ENCODE data around the gene CCDC88B. TPM values are rescaled to one million over a fixed set of nuclear protein-coding genes. Genes with fewer than 3 reads are reported as not detected.
A peak's percentile ranks its signal among the peaks of the same experiment; 100 is the strongest.

The CCDC88B gene
- total and polyA plus RNA-seq, 4 donors, result 13.6 to 56.8 (median 43.4) TPM

DNA sequence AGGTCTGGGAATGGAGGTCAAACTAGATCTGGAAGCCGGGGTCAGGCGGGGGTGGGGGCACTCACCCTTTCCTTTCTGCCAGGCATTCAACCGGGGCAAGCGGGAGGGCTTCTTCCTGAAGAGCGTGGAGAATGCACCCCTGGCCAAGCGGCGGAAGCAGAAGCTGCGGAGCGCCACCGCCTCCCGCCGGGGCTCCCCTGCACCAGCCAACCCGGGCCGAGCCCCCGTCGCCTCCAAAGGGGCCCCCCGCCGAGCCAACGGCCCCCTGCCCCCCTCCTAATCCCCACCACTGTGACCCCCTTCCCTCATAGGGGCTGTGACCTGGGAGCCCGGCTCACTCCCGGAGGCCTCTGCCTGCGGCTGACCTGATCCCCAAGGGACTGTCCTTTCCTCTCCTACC lies 31.2 kb downstream of the CCDC88B start:
- Histone ChIP-seq H3K27ac (ENCODE audit: low read depth in 1 of 2, low read length in 1 of 2) (no peak overlapping the region), H3K4me1 (ENCODE audit: control insufficient read depth in 5 of 5, insufficient read depth in 5 of 5, low read length in 5 of 5) (no peaks in the 10 kb centered on the region), H3K9ac (ENCODE audit: insufficient read depth in 1 of 2, low read length in 2 of 2) (no peak overlapping the region), H3K27me3 (ENCODE audit: control insufficient read depth in 3 of 3, insufficient read depth in 3 of 3, low read length in 2 of 3) (peaks cover 0 to 5% (median 0%) of the 10 kb centered on the region in 3 donors), H3K36me3 (ENCODE audit: control insufficient read depth in 4 of 4, insufficient read depth in 4 of 4, low read length in 4 of 4) (peaks cover 0 to 38% (median 4%) of the 10 kb centered on the region in 4 donors), H3K9me3 (ENCODE audit: control insufficient read depth in 4 of 4, insufficient read depth in 3 of 4, low read length in 3 of 4) (peaks cover 0 to 2% (median 0%) of the 10 kb centered on the region in 4 donors), H3K4me3 (no peak overlapping the region)
- ATAC-seq (ENCODE audit: insufficient read depth, low FRiP score) (no peak), DNase-seq (no peak)
- WGBS, 2 donors, result 83 to 90% methylated on average over 19 to 22 of the region's 22 CpGs
- no peak for TF ChIP-seq CTCF (IDR thresholded peaks at IDR 0.05; ENCODE audit: control extremely low read depth, extremely low read depth)

DNA sequence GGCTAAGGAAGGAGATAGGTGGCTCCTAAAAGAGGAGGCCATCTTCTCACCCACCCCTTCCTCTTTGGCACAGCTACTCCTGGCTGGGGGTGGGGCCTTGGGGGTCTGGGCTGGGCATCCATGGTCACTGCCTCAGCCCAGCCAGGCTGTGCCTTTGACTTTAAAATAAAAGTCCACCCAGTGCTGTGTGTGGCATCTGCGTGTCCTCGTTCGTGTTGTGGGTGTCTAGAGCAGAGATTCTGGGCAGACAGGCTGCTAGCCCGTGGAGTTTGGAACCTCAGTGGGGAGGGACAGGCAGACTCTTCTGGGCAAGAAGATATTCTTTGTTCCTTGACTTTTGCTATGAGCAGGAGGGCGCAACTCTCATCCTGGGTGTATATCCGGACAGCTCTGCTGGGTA lies 32.0 kb downstream of the CCDC88B start:
- peaks cover 0 to 2% (median 0%) of the 10 kb centered on the region in 4 donors for H3K9me3 ChIP-seq (ENCODE audit: control insufficient read depth in 4 of 4, insufficient read depth in 3 of 4, low read length in 3 of 4)
- no peak overlapping the region for H3K9ac ChIP-seq (ENCODE audit: insufficient read depth in 1 of 2, low read length in 2 of 2)
- no peak for ATAC-seq (ENCODE audit: insufficient read depth, low FRiP score)
- no peaks in the 10 kb centered on the region for H3K4me1 ChIP-seq (ENCODE audit: control insufficient read depth in 5 of 5, insufficient read depth in 5 of 5, low read length in 5 of 5)
- TF ChIP-seq CTCF (IDR thresholded peaks at IDR 0.05; ENCODE audit: control extremely low read depth, extremely low read depth), result no peak
- H3K27me3 ChIP-seq (ENCODE audit: control insufficient read depth in 3 of 3, insufficient read depth in 3 of 3, low read length in 2 of 3), result peaks cover 0 to 5% (median 0%) of the 10 kb centered on the region in 3 donors
- DNase-seq, result no peak
- peaks cover 0 to 34% (median 1%) of the 10 kb centered on the region in 4 donors for H3K36me3 ChIP-seq (ENCODE audit: control insufficient read depth in 4 of 4, insufficient read depth in 4 of 4, low read length in 4 of 4)
- no peak overlapping the region for H3K4me3 ChIP-seq
- WGBS, 2 donors, result 92 to 93% methylated on average over 6 of the region's 6 CpGs
- no peak overlapping the region for H3K27ac ChIP-seq (ENCODE audit: low read depth in 1 of 2, low read length in 1 of 2)

DNA sequence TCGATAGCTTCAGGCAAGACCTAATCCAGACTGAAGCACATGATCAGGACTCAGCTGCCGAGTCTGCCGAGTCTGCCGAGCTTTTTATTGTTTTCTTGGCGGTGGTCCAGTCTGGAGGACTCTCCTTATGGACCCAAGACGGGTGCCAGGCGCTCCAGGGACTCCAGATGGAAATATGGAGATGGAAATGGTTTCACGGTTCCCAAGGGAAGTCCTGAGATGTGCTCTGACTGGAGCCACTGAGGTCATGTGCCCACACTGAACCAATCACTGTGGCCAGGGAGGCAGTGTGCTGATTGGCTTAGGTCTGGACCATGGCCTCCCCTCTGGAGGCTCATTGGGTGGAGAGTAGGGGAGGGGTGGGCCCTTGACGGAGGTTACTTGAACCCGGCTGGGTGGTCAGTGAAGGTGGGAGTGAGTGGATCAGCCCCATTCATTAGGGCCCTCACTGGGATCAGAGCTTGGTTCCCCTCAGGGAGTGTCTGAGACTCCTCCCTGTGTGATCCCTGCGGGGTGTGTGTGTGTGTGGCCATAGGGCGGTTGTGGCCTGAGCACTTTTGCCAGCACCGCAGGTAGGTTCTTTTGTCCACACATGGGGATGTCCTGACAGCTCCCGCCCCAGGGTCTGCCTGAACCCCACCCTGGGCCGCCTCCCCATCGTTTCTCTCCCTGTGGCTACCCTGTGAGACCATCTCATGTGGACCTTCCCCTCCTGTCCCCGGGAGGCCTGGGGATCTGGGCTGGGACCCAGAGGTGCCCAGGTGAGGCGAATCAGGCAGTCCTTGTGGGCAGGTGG lies 33.0 kb downstream of the CCDC88B start:
- ATAC-seq (ENCODE audit: insufficient read depth, low FRiP score), result peak; percentile 28

More for the DNA sequence above, 33.0 kb downstream of the CCDC88B start:
- Histone ChIP-seq H3K4me3 (no peak overlapping the region), H3K27ac (ENCODE audit: low read depth in 1 of 2, low read length in 1 of 2) (no peak overlapping the region), H3K9me3 (ENCODE audit: control insufficient read depth in 4 of 4, insufficient read depth in 3 of 4, low read length in 3 of 4) (peaks cover 0 to 2% (median 0%) of the 10 kb centered on the region in 4 donors), H3K27me3 (ENCODE audit: control insufficient read depth in 3 of 3, insufficient read depth in 3 of 3, low read length in 2 of 3) (peaks cover 0 to 5% (median 0%) of the 10 kb centered on the region in 3 donors), H3K36me3 (ENCODE audit: control insufficient read depth in 4 of 4, insufficient read depth in 4 of 4, low read length in 4 of 4) (peaks cover 0 to 28% (median 0%) of the 10 kb centered on the region in 4 donors), H3K4me1 (ENCODE audit: control insufficient read depth in 5 of 5, insufficient read depth in 5 of 5, low read length in 5 of 5) (no peaks in the 10 kb centered on the region), H3K9ac (ENCODE audit: insufficient read depth in 1 of 2, low read length in 2 of 2) (no peak overlapping the region)
- no peak for DNase-seq
- 72 to 75% methylated on average over 18 of the region's 18 CpGs for WGBS, 2 donors
- TF ChIP-seq CTCF (IDR thresholded peaks at IDR 0.05; ENCODE audit: control extremely low read depth, extremely low read depth), result no peak

Data from lung (tissue), 12 donors.